OCI-LY1 (cell line): Measurements from ENCODE around the gene FHIP1B.

Experiments
- EZH2 ChIP-seq: fragments of 200-600 bp; sonication (generic), shearing (Covaris generic); IDR thresholded peaks from 2 replicates; pipeline ENCODE4 v1.8.0; 2017; ENCODE audit warnings: borderline replicate concordance, mixed run types, mild to moderate bottlenecking, antibody characterized with exemption, low read length, moderate library complexity, mixed read lengths
- TF ChIP-seq, protein P1 (sequence below): fragments of 200-600 bp; sonication (generic), shearing (Covaris generic); IDR thresholded peaks from 2 replicates; pipeline ENCODE4 v1.5.1; 2017; ENCODE audit warnings: mild to moderate bottlenecking, antibody characterized with exemption, low read length, moderate library complexity, mixed read lengths

DNA sequence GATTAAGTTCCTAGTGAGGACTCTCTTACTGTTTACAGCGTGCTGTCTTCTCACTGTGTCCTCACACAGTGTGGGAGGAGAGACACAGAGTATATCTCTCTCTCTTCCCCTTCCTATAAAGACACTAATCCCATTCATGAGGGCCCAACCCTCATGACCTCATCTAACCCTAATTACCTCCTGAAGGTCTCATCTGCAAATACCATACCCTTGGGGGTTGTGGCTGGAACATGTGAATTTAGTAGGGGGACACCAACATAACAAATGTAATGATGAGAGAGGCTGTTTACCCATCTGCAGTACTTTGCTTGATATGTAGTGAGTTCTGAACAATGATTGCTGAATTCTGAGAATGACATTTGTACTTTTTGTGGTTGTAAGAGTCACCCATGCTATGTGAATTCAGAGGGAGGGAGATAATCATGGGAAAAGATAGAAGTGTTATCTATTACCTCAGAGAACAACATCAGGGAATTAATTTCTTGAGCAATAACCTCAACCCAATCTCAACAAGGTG, 40.3 kb downstream of the FHIP1B start:
- TF ChIP-seq, protein P1, sequence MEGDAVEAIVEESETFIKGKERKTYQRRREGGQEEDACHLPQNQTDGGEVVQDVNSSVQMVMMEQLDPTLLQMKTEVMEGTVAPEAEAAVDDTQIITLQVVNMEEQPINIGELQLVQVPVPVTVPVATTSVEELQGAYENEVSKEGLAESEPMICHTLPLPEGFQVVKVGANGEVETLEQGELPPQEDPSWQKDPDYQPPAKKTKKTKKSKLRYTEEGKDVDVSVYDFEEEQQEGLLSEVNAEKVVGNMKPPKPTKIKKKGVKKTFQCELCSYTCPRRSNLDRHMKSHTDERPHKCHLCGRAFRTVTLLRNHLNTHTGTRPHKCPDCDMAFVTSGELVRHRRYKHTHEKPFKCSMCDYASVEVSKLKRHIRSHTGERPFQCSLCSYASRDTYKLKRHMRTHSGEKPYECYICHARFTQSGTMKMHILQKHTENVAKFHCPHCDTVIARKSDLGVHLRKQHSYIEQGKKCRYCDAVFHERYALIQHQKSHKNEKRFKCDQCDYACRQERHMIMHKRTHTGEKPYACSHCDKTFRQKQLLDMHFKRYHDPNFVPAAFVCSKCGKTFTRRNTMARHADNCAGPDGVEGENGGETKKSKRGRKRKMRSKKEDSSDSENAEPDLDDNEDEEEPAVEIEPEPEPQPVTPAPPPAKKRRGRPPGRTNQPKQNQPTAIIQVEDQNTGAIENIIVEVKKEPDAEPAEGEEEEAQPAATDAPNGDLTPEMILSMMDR, result no peak
- TF ChIP-seq EZH2, result no peak
